ENCODE measurements around the gene IQCE.
A peak's percentile ranks its signal among the peaks of the same experiment; 100 is the strongest.
"Not testable (repeated sequence)": the region's sequence is repeated elsewhere in the genome, so short reads cannot be mapped to it uniquely, and the experiment has no call there.

The IQCE gene

GRCh38 chr7:2554661-2555111, 4.1 kb upstream of the IQCE start:
- Histone ChIP-seq H3K4me2 (ENCODE audit: low read length) (peak overlapping the region; percentile 86), H3K36me3 (ENCODE audit: control insufficient read depth, low read length) (peaks cover 30% of the 10 kb centered on the region), H3K4me1 (ENCODE audit: control insufficient read depth, low read length) (peaks cover 58% of the 10 kb centered on the region), H3K27me3 (ENCODE audit: control insufficient read depth, low read length) (no peaks in the 10 kb centered on the region), H3K4me3 (ENCODE audit: low read length) (peak overlapping the region; percentile 80), H3K79me2 (ENCODE audit: control insufficient read depth, low read length) (peaks cover 40% of the 10 kb centered on the region), H4K20me1 (ENCODE audit: control insufficient read depth, insufficient read depth, low read depth, low read length) (no peaks in the 10 kb centered on the region), H3K27ac (ENCODE audit: low read depth, low read length) (peak overlapping the region; percentile 87), H3K9me3 (ENCODE audit: control insufficient read depth, insufficient read depth, low read length) (no peaks in the 10 kb centered on the region), H3F3A (ENCODE audit: control insufficient read depth, insufficient read depth) (peaks cover 11% of the 10 kb centered on the region), H3K9me2 (replicated peaks; ENCODE audit: control insufficient read depth, low read length) (no peaks in the 10 kb centered on the region)
- TF ChIP-seq EZH2phosphoT487 (IDR thresholded peaks at IDR 0.05; ENCODE audit: borderline replicate concordance, low read length) (no peak), CTCF (IDR thresholded peaks at IDR 0.05; ENCODE audit: low read depth, low read length, poor library complexity, severe bottlenecking) (no peak)

- no peak for TF ChIP-seq EZH2phosphoT487 (IDR thresholded peaks at IDR 0.05; ENCODE audit: borderline replicate concordance, low read length)
- TF ChIP-seq CTCF (IDR thresholded peaks at IDR 0.05; ENCODE audit: low read depth, low read length, poor library complexity, severe bottlenecking), result peak; percentile 64
- peaks cover 40% of the 10 kb centered on the region for H3K79me2 ChIP-seq (ENCODE audit: control insufficient read depth, low read length)
- H3K4me1 ChIP-seq (ENCODE audit: control insufficient read depth, low read length), result peaks cover 65% of the 10 kb centered on the region
- no peaks in the 10 kb centered on the region for H3K9me2 ChIP-seq (replicated peaks; ENCODE audit: control insufficient read depth, low read length)
- H3K4me2 ChIP-seq (ENCODE audit: low read length), result peak within 1 kb of the TSS; percentile 86
- peaks cover 28% of the 10 kb centered on the region for H3K36me3 ChIP-seq (ENCODE audit: control insufficient read depth, low read length)
- H3K9me3 ChIP-seq (ENCODE audit: control insufficient read depth, insufficient read depth, low read length), result no peaks in the 10 kb centered on the region
- peak within 1 kb of the TSS; percentile 80 for H3K4me3 ChIP-seq (ENCODE audit: low read length)
- H3F3A ChIP-seq (ENCODE audit: control insufficient read depth, insufficient read depth), result peaks cover 9% of the 10 kb centered on the region
- H3K27me3 ChIP-seq (ENCODE audit: control insufficient read depth, low read length), result no peaks in the 10 kb centered on the region
- H3K27ac ChIP-seq (ENCODE audit: low read depth, low read length), result peak within 1 kb of the TSS; percentile 87
- H4K20me1 ChIP-seq (ENCODE audit: control insufficient read depth, insufficient read depth, low read depth, low read length), result no peaks in the 10 kb centered on the region
Measured at GRCh38 chr7:2555121-2556052, 3.4 kb upstream of the IQCE start, which contains the start of gene BRAT1. Gene BRAT1, minus strand, starts transcription at chr7:2555524. Its CDS starts 1,093 bp downstream, at chr7:2554431.

DNA sequence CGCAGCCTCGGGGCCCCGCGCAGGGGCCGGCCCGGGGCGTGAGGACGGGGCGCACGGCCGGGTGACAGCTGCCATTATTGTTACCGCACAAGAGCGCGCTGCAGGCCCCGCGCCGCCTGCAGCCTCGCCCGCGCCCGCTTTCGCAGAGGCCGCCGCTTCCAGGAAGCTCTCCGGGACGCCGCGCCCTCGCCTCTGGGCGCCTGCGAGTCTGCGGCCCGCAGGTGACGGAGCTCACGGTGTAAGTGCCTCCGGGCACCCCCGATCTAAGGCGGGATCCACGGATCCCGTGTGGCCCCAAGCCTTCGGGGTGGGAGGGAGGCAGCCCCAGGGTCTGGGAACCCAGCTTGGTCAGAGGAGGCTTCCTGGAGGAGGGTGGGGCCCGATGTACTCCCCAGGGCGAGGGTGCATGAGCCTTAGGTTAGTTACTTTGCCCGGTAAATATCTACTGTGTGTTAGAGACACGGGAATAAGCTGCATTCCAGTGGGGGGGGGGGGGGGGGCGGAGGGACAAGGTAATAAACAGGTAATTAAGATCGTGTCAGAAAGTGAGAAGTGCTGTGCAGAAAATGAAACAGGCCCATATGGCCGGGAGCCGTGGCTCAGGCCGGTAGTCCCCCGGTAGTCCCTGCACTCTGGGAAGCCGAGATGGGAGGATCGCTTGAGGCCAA, 638 bp downstream of the IQCE start:
- H3K4me1 ChIP-seq (ENCODE audit: control insufficient read depth, low read length), result peaks cover 40% of the 10 kb centered on the region
- no peaks in the 10 kb centered on the region for H3K27me3 ChIP-seq (ENCODE audit: control insufficient read depth, low read length)
- H3K4me2 ChIP-seq (ENCODE audit: low read length), result peak overlapping the region; percentile 68
- peaks cover 11% of the 10 kb centered on the region for H3K79me2 ChIP-seq (ENCODE audit: control insufficient read depth, low read length)
- TF ChIP-seq CTCF (IDR thresholded peaks at IDR 0.05; ENCODE audit: low read depth, low read length, poor library complexity, severe bottlenecking), result no peak
- no peak for TF ChIP-seq EZH2phosphoT487 (IDR thresholded peaks at IDR 0.05; ENCODE audit: borderline replicate concordance, low read length)
- H3K9me2 ChIP-seq (replicated peaks; ENCODE audit: control insufficient read depth, low read length), result no peaks in the 10 kb centered on the region
- H3K27ac ChIP-seq (ENCODE audit: low read depth, low read length), result no peak overlapping the region
- H4K20me1 ChIP-seq (ENCODE audit: control insufficient read depth, insufficient read depth, low read depth, low read length), result no peaks in the 10 kb centered on the region
- no peaks in the 10 kb centered on the region for H3K36me3 ChIP-seq (ENCODE audit: control insufficient read depth, low read length)
- H3K4me3 ChIP-seq (ENCODE audit: low read length), result peak overlapping the region; percentile 71
- H3K9me3 ChIP-seq (ENCODE audit: control insufficient read depth, insufficient read depth, low read length), result no peaks in the 10 kb centered on the region
- H3F3A ChIP-seq (ENCODE audit: control insufficient read depth, insufficient read depth), result peaks cover 18% of the 10 kb centered on the region

GRCh38 chr7:2563955-2564354, 5.2 kb downstream of the IQCE start:
- H3K4me2 ChIP-seq (ENCODE audit: low read length), result not testable (repeated sequence)

More at GRCh38 chr7:2563955-2564354, 5.2 kb downstream of the IQCE start:
- Histone ChIP-seq H3F3A (ENCODE audit: control insufficient read depth, insufficient read depth) (peaks cover 16% of the 10 kb centered on the region), H3K4me1 (ENCODE audit: control insufficient read depth, low read length) (peaks cover 35% of the 10 kb centered on the region)
- H3K36me3 ChIP-seq (ENCODE audit: control insufficient read depth, low read length); H3K4me3 ChIP-seq (ENCODE audit: low read length); H3K27ac ChIP-seq (ENCODE audit: low read depth, low read length); H3K27me3 ChIP-seq (ENCODE audit: control insufficient read depth, low read length); H3K9me3 ChIP-seq (ENCODE audit: control insufficient read depth, insufficient read depth, low read length); H3K9me2 ChIP-seq (replicated peaks; ENCODE audit: control insufficient read depth, low read length); H3K79me2 ChIP-seq (ENCODE audit: control insufficient read depth, low read length); H4K20me1 ChIP-seq (ENCODE audit: control insufficient read depth, insufficient read depth, low read depth, low read length): not testable (repeated sequence)

All from DOHH2 (cell line).